ENCODE measurements around the gene GLP1R.

- no peak for TF ChIP-seq EZH2phosphoT487 (IDR thresholded peaks at IDR 0.05; ENCODE audit: borderline replicate concordance, low read length)
- TF ChIP-seq CTCF (IDR thresholded peaks at IDR 0.05; ENCODE audit: low read depth, low read length, poor library complexity, severe bottlenecking), result no peak
Observed at GRCh38 chr6:39111280-39111679, 62.7 kb downstream of the GLP1R start.
